HEK293 (cell line): ENCODE measurements around the gene LRRC23.

Experiments used
- CTCF ChIP-seq: fragments of 450-650 bp; formaldehyde crosslinking; IDR thresholded peaks from 2 replicates; pipeline ENCODE4 v1.5.1; 2016; ENCODE audit warnings: missing biosample characterization, missing genetic modification characterization
- GLIS1 ChIP-seq: fragments of 450-650 bp; formaldehyde crosslinking; IDR thresholded peaks from 2 replicates; pipeline ENCODE4 v1.5.1; 2016; ENCODE audit warnings: missing biosample characterization, missing genetic modification characterization
- YY1 ChIP-seq: fragments of 450-650 bp; formaldehyde crosslinking; IDR thresholded peaks from 2 replicates; pipeline ENCODE4 v1.5.1; 2018; ENCODE audit warnings: missing biosample characterization, missing genetic modification characterization
- ZNF112 ChIP-seq: fragments of 450-650 bp; formaldehyde crosslinking; IDR thresholded peaks from 2 replicates; pipeline ENCODE4 v1.5.0; 2017; ENCODE audit warnings: missing biosample characterization, missing genetic modification characterization
- ZNF140 ChIP-seq: fragments of 450-650 bp; formaldehyde crosslinking; IDR thresholded peaks from 2 replicates; pipeline ENCODE4 v1.5.1; 2016; ENCODE audit warnings: missing biosample characterization, missing genetic modification characterization
- ZNF175 ChIP-seq: fragments of 450-650 bp; formaldehyde crosslinking; IDR thresholded peaks from 2 replicates; pipeline ENCODE4 v1.5.1; 2016; ENCODE audit warnings: missing biosample characterization, missing genetic modification characterization
- ZNF280D ChIP-seq: fragments of 450-650 bp; formaldehyde crosslinking; IDR thresholded peaks from 2 replicates; pipeline ENCODE4 v1.5.1; 2016; ENCODE audit warnings: missing biosample characterization, missing genetic modification characterization
- ZNF501 ChIP-seq: fragments of 450-650 bp; formaldehyde crosslinking; IDR thresholded peaks from 2 replicates; pipeline ENCODE4 v1.5.1; 2016; ENCODE audit warnings: missing biosample characterization, missing genetic modification characterization
- ZNF843 ChIP-seq: fragments of 450-650 bp; formaldehyde crosslinking; IDR thresholded peaks from 2 replicates; pipeline ENCODE4 v1.5.1; 2016; ENCODE audit warnings: missing biosample characterization, missing genetic modification characterization

- TF ChIP-seq ZNF843 (tag by site-specific recombination) (no peak), ZNF140 (tag by site-specific recombination) (no peak), ZNF112 (tag by site-specific recombination) (no peak), GLIS1 (tag by site-specific recombination) (no peak), YY1 (tag by site-specific recombination) (no peak), ZNF501 (tag by site-specific recombination) (no peak), ZNF280D (tag by site-specific recombination) (no peak), ZNF175 (tag by site-specific recombination) (no peak), CTCF (tag by site-specific recombination) (no peak)
Measured at GRCh38 chr12:6952121-6952862, 47.7 kb downstream of the LRRC23 start.
